GM12892 (cell line): ENCODE data around the gene LATS2.

ENCODE experiments used
- POLR2A ChIP-seq: IDR thresholded peaks from 2 replicates; pipeline ENCODE4 v1.6.1; 2011; ENCODE audit warnings: low read depth, low read length, control low read depth
- POLR2AphosphoS5 ChIP-seq: IDR thresholded peaks from 2 replicates; pipeline ENCODE4 v1.6.1; 2011; ENCODE audit warnings: low read depth, low read length, control low read depth
- TAF1 ChIP-seq: IDR thresholded peaks from 2 replicates; pipeline ENCODE4 v1.6.1; 2011; ENCODE audit warnings: low read depth, mild to moderate bottlenecking, control low read depth, low read length, borderline replicate concordance

- no peak for TF ChIP-seq POLR2A
- TF ChIP-seq POLR2AphosphoS5 = no peak
- TF ChIP-seq TAF1 = no peak
Observed at GRCh38 chr13:21035498-21035897, 25.9 kb downstream of the LATS2 start.
